GM19372 (cell line): ENCODE data around the gene ARID3B.
"Not testable (repeated sequence)": the region's sequence is repeated elsewhere in the genome, so short reads cannot be mapped to it uniquely, and the experiment has no call there.

Experiments
- ATAC-seq: cut with Tn5 transposase; IDR thresholded peaks from one replicate; pipeline ENCODE4 v1.9.1; 2021; ENCODE audit warnings: mild to moderate bottlenecking, low read depth, moderate library complexity; ENCODE audit not compliant: unreplicated experiment

The ARID3B gene

GRCh38 chr15:74618841-74619596 is 78.0 kb downstream of the ARID3B start:
- no peak for ATAC-seq

GRCh38 chr15:74619916-74620635 is 79.1 kb downstream of the ARID3B start:
- no peak for ATAC-seq

- no peak for ATAC-seq
These were observed 79.9 kb downstream of the ARID3B start for GRCh38 chr15:74620636-74621545.

- no peak for ATAC-seq
These were observed 80.5 kb downstream of the ARID3B start for GRCh38 chr15:74621546-74621920.

- no peak for ATAC-seq
These were observed 80.9 kb downstream of the ARID3B start for GRCh38 chr15:74621936-74622335.

- no peak for ATAC-seq
These were observed 81.7 kb downstream of the ARID3B start for GRCh38 chr15:74622758-74623157.

- no peak for ATAC-seq
These were observed 83.1 kb downstream of the ARID3B start for GRCh38 chr15:74624020-74624602.

GRCh38 chr15:74625693-74626092 is 84.7 kb downstream of the ARID3B start:
- ATAC-seq = no peak

- ATAC-seq = no peak
These were observed 85.3 kb downstream of the ARID3B start for GRCh38 chr15:74626336-74626735.

- no peak for ATAC-seq
These were observed 86.0 kb downstream of the ARID3B start for GRCh38 chr15:74626752-74627692.

GRCh38 chr15:74627766-74628165 is 86.7 kb downstream of the ARID3B start:
- no peak for ATAC-seq

- ATAC-seq = no peak
These were observed 87.2 kb downstream of the ARID3B start for GRCh38 chr15:74628199-74628598.

- ATAC-seq = no peak
These were observed 87.9 kb downstream of the ARID3B start for GRCh38 chr15:74628949-74629348.

GRCh38 chr15:74629696-74630095 is 88.7 kb downstream of the ARID3B start:
- ATAC-seq = not testable (repeated sequence)

- no peak for ATAC-seq
These were observed 89.5 kb downstream of the ARID3B start for GRCh38 chr15:74630284-74631086.

- no peak for ATAC-seq
These were observed 90.0 kb downstream of the ARID3B start for GRCh38 chr15:74631087-74631385.

GRCh38 chr15:74631408-74631807 is 90.4 kb downstream of the ARID3B start:
- no peak for ATAC-seq

- ATAC-seq = no peak
These were observed 91.0 kb downstream of the ARID3B start for GRCh38 chr15:74631935-74632560.
